Right hindlimb (tissue), 1 donor: ENCODE measurements around the gene TMEM37.

Experiments used
- DNase-seq: peaks from one replicate; pipeline ENCODE4 v3.0.0-alpha.2; 2018

The TMEM37 gene

DNA sequence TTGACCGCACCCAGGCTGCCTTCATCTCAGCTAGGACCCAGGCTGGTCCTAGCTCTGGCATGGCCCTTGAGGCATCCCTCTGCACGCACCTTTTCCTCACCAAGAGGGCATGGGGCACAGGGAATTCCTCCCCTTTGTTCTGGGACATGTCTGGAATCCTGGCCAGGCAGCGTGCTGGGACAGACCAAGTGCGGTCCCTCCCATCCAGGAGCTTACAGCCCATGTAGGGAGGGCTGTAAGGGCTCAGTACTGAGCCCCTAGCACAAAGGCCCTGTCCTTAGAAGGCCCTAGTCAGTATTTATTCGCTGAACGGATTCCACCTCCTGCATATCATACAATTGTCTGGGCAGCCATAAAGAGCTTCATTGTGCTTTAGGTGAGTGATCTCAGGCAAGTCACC, 3.0 kb downstream of the TMEM37 start:
- no peak for DNase-seq

DNA sequence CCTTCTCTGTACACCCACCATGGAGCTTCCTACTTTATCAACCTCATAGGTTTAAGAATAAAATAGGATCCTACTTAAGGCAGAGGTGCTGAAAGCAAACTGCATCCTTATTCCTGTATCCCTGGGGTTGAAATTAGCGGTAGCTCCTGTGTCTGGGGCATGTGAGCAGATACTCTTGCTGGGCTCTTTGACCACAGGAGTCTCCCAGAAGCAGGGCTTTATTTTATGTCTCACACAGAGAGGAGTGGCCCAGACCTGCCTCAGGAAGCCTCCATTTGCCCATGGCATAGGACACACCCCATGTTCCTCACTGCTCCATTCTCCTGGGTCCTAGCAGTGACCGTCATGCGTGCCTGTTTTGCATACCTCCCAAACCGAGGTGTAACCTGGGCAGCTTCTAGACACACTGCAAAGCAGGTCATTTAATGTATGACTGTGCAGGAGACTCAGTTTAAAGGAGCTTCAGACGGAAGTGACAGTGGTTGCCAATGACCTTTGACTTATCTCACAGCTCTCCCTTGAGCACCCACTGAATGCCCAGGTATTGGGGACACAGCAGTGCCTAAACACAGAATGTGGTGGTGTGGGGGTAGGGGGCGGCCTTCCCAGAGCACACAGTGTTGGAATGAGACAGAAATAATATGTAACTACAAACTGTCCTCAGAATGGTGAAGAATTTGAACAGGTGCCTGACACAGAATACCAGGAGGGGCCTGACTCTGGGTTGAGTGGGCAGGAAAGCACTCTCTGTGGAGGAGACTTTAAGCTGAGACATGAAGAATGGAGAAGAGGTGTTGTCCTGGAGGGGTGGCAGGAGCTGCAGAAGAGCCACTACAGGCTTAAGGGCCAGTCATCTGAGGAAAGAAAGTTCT, 3.7 kb downstream of the TMEM37 start:
- DNase-seq: no peak

DNA sequence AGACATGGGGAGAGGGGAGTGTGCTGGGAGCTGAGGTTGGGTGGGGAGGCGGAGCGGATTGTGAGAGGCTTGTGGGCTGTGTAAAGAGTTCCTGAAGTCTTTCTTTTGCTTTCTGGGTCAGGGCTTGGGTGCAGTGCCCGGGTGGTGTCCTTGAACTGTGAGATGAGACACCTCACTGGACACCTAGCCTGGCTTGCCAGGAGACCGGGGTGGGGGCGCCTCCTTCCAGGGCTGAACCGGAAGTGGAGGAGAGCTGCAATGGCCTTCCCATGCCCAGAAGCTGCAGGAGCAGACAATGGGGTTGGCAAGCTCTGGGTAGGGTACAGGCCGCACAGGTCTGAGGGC, 4.3 kb downstream of the TMEM37 start:
- no peak for DNase-seq

DNA sequence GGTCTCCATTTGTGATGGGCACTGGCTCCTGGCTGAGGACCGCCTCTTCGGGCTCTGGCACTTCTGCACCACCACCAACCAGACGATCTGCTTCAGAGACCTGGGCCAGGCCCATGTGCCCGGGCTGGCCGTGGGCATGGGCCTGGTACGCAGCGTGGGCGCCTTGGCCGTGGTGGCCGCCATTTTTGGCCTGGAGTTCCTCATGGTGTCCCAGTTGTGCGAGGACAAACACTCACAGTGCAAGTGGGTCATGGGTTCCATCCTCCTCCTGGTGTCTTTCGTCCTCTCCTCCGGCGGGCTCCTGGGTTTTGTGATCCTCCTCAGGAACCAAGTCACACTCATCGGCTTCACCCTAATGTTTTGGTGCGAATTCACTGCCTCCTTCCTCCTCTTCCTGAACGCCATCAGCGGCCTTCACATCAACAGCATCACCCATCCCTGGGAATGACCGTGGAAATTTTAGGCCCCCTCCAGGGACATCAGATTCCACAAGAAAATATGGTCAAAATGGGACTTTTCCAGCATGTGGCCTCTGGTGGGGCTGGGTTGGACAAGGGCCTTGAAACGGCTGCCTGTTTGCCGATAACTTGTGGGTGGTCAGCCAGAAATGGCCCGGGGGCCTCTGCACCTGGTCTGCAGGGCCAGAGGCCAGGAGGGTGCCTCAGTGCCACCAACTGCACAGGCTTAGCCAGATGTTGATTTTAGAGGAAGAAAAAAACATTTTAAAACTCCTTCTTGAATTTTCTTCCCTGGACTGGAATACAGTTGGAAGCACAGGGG, 5.5 kb downstream of the TMEM37 start:
- DNase-seq: no peak

DNA sequence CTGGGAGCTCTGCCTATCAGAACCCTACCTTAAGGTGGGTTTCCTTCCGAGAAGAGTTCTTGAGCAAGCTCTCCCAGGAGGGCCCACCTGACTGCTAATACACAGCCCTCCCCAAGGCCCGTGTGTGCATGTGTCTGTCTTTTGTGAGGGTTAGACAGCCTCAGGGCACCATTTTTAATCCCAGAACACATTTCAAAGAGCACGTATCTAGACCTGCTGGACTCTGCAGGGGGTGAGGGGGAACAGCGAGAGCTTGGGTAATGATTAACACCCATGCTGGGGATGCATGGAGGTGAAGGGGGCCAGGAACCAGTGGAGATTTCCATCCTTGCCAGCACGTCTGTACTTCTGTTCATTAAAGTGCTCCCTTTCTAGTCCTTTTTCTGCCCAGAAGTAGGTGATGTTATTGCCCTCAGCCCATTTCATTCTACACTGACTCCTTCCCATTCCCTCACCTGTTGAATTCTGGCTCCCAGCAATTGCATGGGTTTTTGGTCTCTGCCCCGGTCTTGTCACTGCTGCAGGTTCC, 6.5 kb downstream of the TMEM37 start:
- DNase-seq: no peak

DNA sequence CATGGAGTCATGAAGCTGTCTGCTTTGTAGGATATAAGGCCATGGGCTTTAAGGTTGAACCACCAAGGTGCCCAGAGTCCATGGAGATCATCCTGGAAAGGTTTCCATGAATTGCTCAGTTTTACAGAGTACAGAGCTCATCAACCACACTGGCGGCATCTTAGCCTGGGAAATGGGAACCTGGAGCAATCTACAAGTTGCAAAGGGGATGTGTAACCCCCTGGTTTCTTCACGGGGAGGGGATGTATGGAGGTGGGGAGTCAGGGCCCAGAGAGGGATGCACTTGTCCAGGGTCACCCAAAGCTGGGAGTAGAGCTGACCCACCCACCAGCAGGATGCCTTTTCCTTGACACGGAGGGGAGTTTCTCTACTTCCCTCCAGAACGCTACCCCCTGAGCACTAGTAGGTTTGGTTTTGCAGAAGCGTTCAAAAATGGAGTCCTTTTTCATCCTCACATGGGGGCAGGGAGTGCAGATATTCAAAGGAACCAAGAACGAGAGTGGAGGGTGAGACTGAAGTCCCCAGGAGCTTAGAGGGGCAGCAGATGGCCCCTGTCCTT, 7.2 kb downstream of the TMEM37 start:
- no peak for DNase-seq

DNA sequence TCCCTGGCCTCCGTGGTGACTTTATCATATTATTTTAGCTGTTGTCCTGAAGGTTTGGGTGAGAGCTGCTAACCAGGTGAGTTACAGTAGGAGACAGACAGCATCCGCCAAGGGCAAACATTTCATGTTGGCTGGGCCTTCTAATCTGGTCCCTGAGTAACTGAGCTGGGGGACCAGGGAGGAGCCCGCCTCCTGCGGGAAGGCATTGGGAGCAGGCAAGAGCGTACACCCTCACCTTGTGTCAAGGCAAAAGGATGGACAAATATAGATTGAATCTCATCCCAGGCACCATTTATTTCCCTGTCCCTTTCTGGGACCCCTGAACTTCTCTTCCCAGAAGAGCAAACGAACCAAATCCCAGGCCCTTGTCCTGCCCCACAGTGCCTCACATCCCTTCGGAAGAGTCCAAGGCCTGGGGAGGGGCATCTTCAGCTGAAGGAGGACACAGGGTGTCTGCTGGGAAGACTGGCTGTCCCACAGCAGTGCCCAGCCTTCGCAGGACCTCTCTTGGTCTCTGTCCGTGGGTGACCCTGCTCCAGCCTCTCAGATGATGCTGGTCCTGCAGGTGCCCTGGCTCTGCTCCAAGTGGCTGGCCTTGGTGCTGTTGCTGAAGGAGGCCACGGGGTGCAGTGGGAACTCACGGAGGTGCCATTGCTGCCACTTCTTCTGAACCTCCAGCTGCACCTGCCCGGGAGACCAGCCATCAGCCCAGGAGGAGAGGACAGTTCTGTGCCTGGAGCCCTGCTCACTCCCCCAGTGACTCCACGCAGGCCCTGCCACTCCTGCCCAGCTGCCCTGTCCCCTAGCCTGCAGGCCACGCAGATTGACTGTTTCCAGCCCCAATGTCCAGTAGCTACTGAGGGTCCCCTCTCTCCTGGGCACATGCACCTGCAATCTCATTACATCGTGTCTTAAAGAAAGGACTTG, 8.2 kb downstream of the TMEM37 start:
- DNase-seq: no peak

DNA sequence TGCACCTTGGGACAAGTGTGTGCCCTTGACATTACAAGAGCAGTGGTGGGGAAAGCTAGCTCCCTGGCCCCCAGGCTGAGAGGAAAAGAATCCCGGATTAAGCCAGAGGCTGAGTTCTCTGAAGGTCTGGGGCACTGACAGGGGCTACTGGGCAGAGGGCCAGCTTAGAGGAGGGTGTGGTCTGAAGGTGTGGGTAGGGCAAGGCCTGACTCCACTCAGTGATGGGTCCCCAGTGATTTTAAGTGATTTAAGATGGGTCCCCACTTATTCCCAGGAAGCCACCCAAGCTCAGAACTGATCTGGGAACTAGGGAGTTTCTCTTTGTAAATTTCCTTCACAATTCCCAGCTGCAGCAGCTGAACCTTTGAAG, 8.8 kb downstream of the TMEM37 start:
- DNase-seq: no peak

DNA sequence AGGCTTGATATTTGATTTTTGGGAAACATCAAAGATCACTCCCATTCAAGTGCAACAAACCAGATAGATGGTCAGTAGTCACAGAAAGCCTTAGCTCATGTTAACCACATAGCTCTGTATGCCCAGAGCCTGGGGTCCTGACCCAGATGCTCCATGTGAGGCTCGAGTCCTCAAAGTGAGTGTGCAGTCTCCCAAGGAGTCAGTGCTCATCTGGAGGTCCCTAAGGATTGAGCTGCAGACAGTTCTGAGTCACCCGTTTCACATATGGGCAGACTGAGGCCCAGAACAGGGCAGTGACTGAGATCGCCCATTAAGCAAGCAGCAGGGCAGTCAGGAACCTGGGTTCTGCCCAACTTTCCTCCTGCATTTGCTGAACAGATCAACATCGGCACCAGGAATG, 9.2 kb downstream of the TMEM37 start:
- no peak for DNase-seq

DNA sequence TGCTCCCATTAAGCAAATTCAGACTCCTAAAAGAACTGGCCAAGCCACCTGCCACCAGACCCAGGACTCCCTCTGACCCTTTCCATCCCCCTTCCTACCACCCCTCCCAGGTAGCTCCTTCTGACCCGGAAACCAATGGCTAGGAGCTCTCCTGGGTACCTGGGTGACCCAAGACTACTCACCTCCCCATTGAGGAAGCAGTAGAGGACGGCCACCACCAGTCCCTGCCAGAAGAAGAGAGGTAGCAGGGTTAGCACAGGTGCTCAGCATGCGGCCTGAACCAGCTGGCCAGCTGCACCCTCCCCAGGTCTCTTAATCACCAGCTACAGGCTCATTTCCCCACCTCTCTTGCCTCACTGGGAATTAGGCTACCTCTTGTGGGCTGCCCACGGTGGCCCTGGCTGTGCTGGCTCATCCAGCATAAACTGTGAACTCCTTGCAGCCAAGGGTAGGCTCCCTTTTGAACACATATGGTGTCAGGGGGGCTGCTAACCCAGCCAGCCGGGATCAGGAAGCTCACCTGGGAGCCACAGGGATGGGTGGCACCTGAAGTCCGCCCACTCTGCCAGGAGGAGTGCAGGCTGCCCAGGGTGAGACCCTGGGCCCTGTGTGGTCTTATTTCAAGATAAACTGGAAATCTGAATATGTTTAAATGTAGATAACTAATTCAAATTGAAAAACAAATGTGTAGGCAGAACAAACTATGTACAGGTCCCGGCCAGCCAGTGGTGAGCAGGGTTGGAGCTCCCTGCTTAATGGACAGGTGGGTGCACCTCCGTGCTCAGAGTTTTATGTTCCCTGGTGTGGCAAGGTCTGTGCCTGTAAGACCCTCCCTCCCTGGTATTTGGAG, 9.9 kb downstream of the TMEM37 start:
- DNase-seq: no peak

DNA sequence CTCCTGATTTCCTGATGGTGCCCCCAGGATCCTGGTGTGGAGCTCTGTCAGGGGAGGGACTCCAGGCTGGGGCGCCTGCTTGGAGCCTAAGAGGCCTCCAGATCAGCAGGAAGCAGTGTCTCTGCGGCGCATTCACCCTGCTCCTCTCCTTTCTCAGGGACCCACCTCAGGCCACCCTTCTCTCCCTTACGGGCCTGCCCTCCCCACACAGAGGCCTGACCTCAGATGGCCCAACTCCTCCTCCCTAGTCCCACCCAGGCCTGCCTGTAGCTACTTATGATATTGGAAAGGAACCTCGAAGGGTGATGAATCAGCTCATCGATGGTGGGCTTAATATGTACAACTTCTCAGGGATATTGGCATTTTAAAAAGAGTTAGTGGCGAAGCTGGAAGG, 10.6 kb downstream of the TMEM37 start:
- no peak for DNase-seq

DNA sequence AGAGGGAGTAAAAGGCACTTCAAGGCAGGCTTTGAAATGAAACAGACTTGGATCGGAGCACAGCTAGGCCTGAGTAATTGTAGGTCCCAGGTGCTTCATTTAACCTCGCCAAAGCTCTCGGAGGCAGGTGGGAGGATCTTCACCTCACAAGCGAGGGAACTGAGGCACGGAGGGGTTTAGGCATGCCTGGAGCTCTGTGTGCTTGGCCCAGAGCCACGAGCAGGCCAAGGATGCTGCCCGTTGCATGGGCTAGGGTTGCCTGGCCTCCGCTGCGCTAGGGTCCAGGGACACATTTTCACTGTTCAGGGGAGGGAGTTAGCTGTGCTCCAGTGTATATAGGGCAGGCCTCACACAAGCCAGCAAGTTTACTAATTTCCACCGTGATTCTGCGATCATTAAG, 11.2 kb downstream of the TMEM37 start:
- DNase-seq: no peak

DNA sequence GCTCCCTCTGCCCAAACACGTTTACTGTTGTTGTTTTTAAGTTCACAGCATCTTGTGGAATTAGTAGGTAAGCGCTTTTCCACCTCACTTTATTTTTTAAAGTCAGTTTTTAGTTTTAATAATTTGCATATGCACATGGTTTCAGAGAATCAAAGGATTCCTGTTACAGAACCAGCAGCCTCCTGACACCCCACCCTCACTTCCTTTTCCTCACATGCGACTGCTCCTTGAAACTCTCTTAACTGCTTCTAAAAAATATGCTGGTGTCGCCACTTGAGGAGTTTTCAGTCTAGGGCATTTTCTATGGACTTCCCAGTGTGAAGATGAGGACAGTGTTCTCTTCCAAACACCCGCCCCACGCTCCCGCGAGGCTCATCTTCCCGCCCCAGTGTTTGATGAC, 14.4 kb downstream of the TMEM37 start:
- DNase-seq: no peak

DNA sequence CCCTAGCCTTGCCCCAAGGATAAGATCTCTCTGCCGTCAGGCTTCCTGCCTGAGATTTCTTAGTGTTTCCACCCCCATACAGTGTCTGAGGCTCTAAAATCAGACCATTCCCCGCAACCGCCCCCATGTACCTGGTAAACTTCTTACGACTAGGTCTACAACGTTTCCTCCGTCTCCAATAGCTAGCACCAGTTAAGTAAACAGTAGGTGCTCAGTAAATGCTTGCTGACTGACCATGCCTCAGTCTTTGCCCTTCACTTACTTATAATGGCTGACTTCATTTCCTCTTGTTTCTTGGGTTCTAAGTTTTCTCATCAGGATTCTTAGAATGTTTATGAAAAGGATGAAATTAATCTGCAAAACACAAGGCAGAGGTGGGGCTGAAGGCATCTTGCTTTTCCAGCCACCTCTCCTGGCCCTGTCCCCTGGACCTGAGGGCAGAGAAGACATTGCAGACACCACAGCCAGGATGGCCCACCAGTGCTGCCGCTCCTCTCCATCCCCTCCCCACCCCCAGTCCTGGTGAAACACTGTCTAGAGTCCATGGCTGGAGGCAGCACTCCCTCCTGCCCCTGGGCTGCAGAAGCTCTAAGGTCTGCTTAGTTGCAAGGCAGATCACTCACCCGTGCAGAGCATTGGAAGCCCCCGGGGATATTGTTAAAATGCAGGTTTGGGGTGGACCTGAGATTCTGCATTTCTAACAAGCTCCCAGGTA, 16.9 kb downstream of the TMEM37 start:
- DNase-seq: no peak

DNA sequence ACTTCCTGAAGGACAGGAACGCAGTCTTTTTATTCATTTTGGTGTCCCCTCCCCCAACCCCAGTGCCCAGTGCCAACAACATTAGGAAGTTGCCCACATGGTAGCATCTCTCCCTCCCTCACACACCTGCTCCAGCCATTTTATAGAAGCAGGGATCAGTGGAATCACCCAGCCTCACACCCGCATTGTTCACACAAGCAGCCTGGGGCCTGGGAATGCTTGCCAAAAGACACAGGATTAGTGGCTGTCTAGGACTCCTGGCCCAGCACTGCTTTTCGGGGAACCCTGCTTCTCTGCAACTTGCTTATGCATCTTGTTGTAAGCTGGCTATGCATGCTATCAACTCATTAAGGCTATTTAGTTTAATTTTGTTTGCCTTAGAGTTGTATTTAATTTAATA, 17.9 kb downstream of the TMEM37 start:
- DNase-seq: no peak

DNA sequence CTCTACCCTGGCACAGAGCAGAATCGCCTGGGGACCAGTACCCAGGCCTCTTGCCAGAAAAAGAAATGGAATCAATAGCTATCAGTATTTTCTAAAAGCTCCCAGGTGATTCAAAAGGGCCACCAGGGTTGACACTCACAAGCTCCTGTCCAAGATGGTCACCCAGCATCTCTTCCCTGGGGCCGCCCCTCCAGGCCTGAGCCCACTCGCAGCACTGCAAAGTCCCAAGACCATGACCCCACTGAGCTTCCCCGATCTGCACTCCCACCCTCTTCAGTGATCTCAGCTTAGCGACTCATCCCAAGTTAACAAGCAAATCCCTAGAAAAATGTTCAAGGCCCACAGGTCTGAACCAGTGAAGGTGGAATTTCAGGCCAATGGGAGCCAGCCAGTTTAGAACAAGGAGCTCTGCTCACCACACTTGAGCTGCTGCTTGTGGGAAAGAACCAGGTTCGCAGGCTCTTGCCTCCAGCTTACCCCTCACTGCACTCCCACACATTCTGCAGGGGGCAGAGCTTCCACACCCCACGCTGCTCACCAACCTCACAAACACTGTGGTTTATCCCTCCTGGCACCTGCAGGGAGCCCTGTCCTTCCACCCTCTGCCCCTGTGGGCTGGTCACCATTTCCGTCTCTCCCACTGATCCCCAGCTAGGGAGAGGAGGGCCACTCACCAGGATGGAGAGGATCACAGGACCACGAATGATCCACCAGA, 19.8 kb downstream of the TMEM37 start:
- no peak for DNase-seq

DNA sequence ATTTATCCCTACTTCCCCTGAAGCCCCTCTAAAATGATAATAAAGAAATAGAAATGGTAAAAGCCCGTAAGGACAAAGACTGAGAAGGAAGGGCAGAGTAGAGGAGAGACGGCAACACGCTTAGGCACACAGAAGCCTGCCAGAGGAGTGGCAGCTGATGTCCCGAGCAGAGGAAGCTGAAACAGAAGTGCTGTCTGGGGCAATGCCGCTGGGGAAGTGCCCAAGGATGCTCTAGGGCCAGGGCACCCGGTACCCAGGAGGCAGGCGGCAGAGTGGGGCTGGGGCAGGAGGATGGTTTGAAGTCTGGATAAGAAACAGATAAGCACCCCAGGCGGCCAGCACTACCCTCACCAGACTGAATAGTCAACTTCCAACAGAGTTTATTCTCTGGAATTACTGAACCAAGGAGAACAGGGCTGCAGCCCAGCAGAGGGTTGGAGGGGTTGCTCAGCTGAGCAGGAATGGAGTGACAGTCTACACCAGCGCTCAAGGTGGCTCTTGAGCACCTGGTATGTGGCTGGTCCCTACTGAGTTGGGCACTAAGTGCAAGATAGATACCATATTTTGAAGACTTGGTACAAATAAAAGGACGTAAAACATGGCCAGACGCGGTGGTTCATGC, 22.4 kb downstream of the TMEM37 start:
- DNase-seq: no peak

DNA sequence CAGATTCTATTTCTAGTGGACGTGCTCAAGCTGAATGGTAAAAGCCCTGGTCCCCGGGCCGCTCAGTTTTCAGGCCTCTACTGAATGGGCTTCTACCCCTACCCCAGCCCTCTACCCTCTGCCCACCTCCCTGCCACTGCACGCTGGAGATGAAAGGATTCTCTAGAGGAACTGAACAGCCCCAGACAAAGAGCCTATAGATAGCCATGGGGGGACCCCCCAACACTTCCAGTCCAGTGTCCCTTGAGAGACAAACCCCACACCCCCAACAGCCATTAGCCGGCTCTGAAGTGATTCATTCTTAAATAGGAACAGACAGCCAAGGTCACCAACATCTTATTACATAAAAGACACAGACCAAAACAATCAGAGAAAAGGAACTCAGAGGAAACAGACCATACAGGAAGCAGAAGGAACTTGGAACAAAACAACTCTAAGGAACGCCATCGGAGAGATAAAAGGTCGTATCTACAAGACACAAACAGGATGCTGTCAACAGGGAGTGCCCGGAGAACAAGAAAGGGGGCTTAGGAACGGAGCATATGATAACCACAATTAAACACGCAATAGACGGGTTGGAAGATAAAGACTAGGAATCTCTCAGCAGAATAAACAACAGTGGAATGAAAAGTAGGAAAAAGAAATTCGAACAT, 23.5 kb downstream of the TMEM37 start:
- no peak for DNase-seq

DNA sequence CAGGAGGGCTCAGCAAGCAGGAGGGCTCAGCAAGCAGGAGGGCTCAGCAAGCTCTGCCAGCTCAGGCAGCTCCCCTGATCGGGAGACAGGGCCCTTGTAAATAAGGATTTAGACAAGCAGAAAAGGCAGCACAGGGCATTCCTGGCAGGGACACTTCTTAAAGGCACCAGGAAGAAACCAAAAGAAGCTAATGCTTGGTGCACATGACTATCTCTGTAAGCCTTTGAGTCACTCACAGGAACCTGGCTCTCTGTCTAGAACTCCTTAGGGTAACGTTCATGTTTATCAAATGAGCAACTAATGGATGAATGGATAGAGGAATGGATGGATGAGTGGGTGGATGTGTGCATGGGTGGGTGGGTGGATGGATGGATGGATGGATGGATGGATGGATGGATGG, 28.4 kb downstream of the TMEM37 start:
- no peak for DNase-seq
